ENCODE data around the gene BRIP1. TPM values are rescaled to one million over a fixed set of nuclear protein-coding genes. Genes with fewer than 3 reads are reported as not detected.
"Not testable (repeated sequence)": the region's sequence is repeated elsewhere in the genome, so short reads cannot be mapped to it uniquely, and the experiment has no call there.

Gene BRIP1
- total RNA-seq, 1 experiment from 2014 or later: 5.5 TPM

- Histone ChIP-seq H3K27me3 (no peaks in the 10 kb centered on the region), H3K4me3 (no peak overlapping the region), H3K9me3 (no peaks in the 10 kb centered on the region), H3K36me3 (peaks cover 36% of the 10 kb centered on the region)
- DNase-seq: no peak
These were observed 12.0 kb upstream of the BRIP1 start for GRCh38 chr17:61875285-61875684.

GRCh38 chr17:61874075-61874474 is 10.7 kb upstream of the BRIP1 start:
- Histone ChIP-seq H3K4me3 (no peak overlapping the region), H3K36me3 (peaks cover 35% of the 10 kb centered on the region), H3K27me3 (no peaks in the 10 kb centered on the region), H3K9me3 (no peaks in the 10 kb centered on the region)
- no peak for DNase-seq

GRCh38 chr17:61872099-61872498 is 8.8 kb upstream of the BRIP1 start:
- Histone ChIP-seq H3K4me3 (no peak overlapping the region), H3K36me3 (peaks cover 37% of the 10 kb centered on the region)

GRCh38 chr17:61869138-61869537 is 5.8 kb upstream of the BRIP1 start:
- Histone ChIP-seq H3K9me3 (no peaks in the 10 kb centered on the region), H3K27me3 (no peaks in the 10 kb centered on the region), H3K4me3 (no peak overlapping the region), H3K36me3 (peaks cover 31% of the 10 kb centered on the region)
- DNase-seq: no peak

More at GRCh38 chr17:61872099-61872498, 8.8 kb upstream of the BRIP1 start:
- no peaks in the 10 kb centered on the region for H3K9me3 ChIP-seq
- H3K27me3 ChIP-seq: no peaks in the 10 kb centered on the region
- DNase-seq: no peak

- Histone ChIP-seq H3K36me3 (peaks cover 27% of the 10 kb centered on the region), H3K9me3 (no peaks in the 10 kb centered on the region), H3K27me3 (no peaks in the 10 kb centered on the region), H3K4me3 (no peak overlapping the region)
- DNase-seq: no peak
These were observed 4.7 kb upstream of the BRIP1 start for GRCh38 chr17:61868074-61868473.

- Histone ChIP-seq H3K4me3 (no peak overlapping the region), H3K27me3 (no peaks in the 10 kb centered on the region), H3K36me3 (peaks cover 24% of the 10 kb centered on the region), H3K9me3 (no peaks in the 10 kb centered on the region)
- DNase-seq: no peak
These were observed 3.7 kb upstream of the BRIP1 start for GRCh38 chr17:61867033-61867432.

- DNase-seq: no peak
- no peaks in the 10 kb centered on the region for H3K27me3 ChIP-seq
- H3K36me3 ChIP-seq: peaks cover 16% of the 10 kb centered on the region
- H3K9me3 ChIP-seq: no peaks in the 10 kb centered on the region
- H3K4me3 ChIP-seq: peak overlapping the region; percentile 75
These were observed 436 bp upstream of the BRIP1 start for GRCh38 chr17:61863801-61864126.

- Histone ChIP-seq H3K4me3 (peak overlapping the region; percentile 75), H3K27me3 (no peaks in the 10 kb centered on the region), H3K36me3 (peaks cover 9% of the 10 kb centered on the region; the same call in 1 of the 2 replicates), H3K9me3 (no peaks in the 10 kb centered on the region)
- DNase-seq: no peak
These were observed 1.2 kb downstream of the BRIP1 start for GRCh38 chr17:61862105-61862574.

GRCh38 chr17:61860397-61860796 is 2.9 kb downstream of the BRIP1 start:
- not testable (repeated sequence) for H3K36me3 ChIP-seq, H3K9me3 ChIP-seq, H3K27me3 ChIP-seq, DNase-seq, H3K4me3 ChIP-seq

- H3K4me3 ChIP-seq: no peak overlapping the region
- no peaks in the 10 kb centered on the region for H3K27me3 ChIP-seq
- H3K36me3 ChIP-seq: peaks cover 26% of the 10 kb centered on the region
- H3K9me3 ChIP-seq: no peaks in the 10 kb centered on the region
- no peak for DNase-seq
These were observed 7.3 kb downstream of the BRIP1 start for GRCh38 chr17:61856035-61856434.

- no peak overlapping the region for H3K4me3 ChIP-seq
- no peaks in the 10 kb centered on the region for H3K27me3 ChIP-seq
- DNase-seq: no peak
- peaks cover 19% of the 10 kb centered on the region for H3K36me3 ChIP-seq
- H3K9me3 ChIP-seq: no peaks in the 10 kb centered on the region
These were observed 10.5 kb downstream of the BRIP1 start for GRCh38 chr17:61852857-61853256.

GRCh38 chr17:61849674-61850073 is 13.7 kb downstream of the BRIP1 start:
- Histone ChIP-seq H3K36me3 (peaks cover 33% of the 10 kb centered on the region), H3K4me3 (no peak overlapping the region), H3K9me3 (no peaks in the 10 kb centered on the region), H3K27me3 (no peaks in the 10 kb centered on the region)
- DNase-seq: no peak

- Histone ChIP-seq H3K9me3 (no peaks in the 10 kb centered on the region), H3K27me3 (no peaks in the 10 kb centered on the region), H3K36me3 (peaks cover 34% of the 10 kb centered on the region), H3K4me3 (no peak overlapping the region)
- no peak for DNase-seq
These were observed 14.4 kb downstream of the BRIP1 start for GRCh38 chr17:61848896-61849295.

GRCh38 chr17:61848247-61848646 is 15.1 kb downstream of the BRIP1 start:
- Histone ChIP-seq H3K27me3 (no peaks in the 10 kb centered on the region), H3K4me3 (no peak overlapping the region), H3K36me3 (peaks cover 32% of the 10 kb centered on the region), H3K9me3 (no peaks in the 10 kb centered on the region)
- DNase-seq: no peak

- no peaks in the 10 kb centered on the region for H3K27me3 ChIP-seq
- no peaks in the 10 kb centered on the region for H3K9me3 ChIP-seq
- H3K36me3 ChIP-seq: peaks cover 33% of the 10 kb centered on the region
- DNase-seq: no peak
- no peak overlapping the region for H3K4me3 ChIP-seq
These were observed 15.7 kb downstream of the BRIP1 start for GRCh38 chr17:61847659-61848058.

GRCh38 chr17:61846761-61847375 is 16.5 kb downstream of the BRIP1 start:
- Histone ChIP-seq H3K36me3 (peaks cover 34% of the 10 kb centered on the region), H3K9me3 (no peaks in the 10 kb centered on the region), H3K27me3 (no peaks in the 10 kb centered on the region), H3K4me3 (no peak overlapping the region)
- DNase-seq: no peak

- H3K9me3 ChIP-seq: no peaks in the 10 kb centered on the region
- peaks cover 38% of the 10 kb centered on the region for H3K36me3 ChIP-seq
- no peaks in the 10 kb centered on the region for H3K27me3 ChIP-seq
- DNase-seq: no peak
- H3K4me3 ChIP-seq: no peak overlapping the region
These were observed 17.2 kb downstream of the BRIP1 start for GRCh38 chr17:61846088-61846487.

GRCh38 chr17:61843435-61843834 is 19.9 kb downstream of the BRIP1 start:
- Histone ChIP-seq H3K27me3 (no peaks in the 10 kb centered on the region), H3K36me3 (peaks cover 41% of the 10 kb centered on the region), H3K9me3 (no peaks in the 10 kb centered on the region), H3K4me3 (no peak overlapping the region)
- no peak for DNase-seq

GRCh38 chr17:61842899-61843298 is 20.4 kb downstream of the BRIP1 start:
- DNase-seq: no peak
- H3K36me3 ChIP-seq: peaks cover 41% of the 10 kb centered on the region

More at GRCh38 chr17:61842899-61843298, 20.4 kb downstream of the BRIP1 start:
- Histone ChIP-seq H3K27me3 (no peaks in the 10 kb centered on the region), H3K4me3 (no peak overlapping the region), H3K9me3 (no peaks in the 10 kb centered on the region)
